Ovary (tissue), 9 donors: ENCODE measurements around the gene MPZL2. TPM values are rescaled to one million over a fixed set of nuclear protein-coding genes. Genes with fewer than 3 reads are reported as not detected.

Experiments
- polyA plus RNA-seq, 2 donors: library from polyadenylated mRNA; stranded (reverse); fragments of 200-250 nt in 1 of 2; fragments of 350-450 nt in 1 of 2; fragmentation: Illumina TruSeq in 1 of 2; extraction: RNeasy Lipid Tissue Mini Kit (QIAGEN cat#74804) in 1 of 2; gene quantifications; one replicate each; pipeline ENCODE4 v1.2.3, GENCODE V29; 2013 to 2014
- small RNA-seq: library from RNA; depleted of rRNA; stranded (forward); fragments of <200 nt; gene quantifications from one replicate; pipeline ENCODE3, GENCODE V24; 2016
- total RNA-seq, 7 donors: library from RNA; depleted of rRNA in 2 of 7; stranded (reverse); fragments of >200 nt in 2 of 7; fragmentation: NEBNext Ultra II Directional in 3 of 7; extraction: Animal tissue kit (Norgen Biotek cat#: 25700) in 3 of 7; gene quantifications; one replicate each; pipeline versions ENCODE4 v1.1.0 to v1.2.4, GENCODE V29; 2016 to 2023
- donor health status: DM: no; HTN: no; CAD: no; lungs with moderate emphysema.
- donor health status: DM: no; HTN: no; CAD: no.
- donor health status: Bipolar disorder and iron deficiency.
- donor health status: DM: yes; HTN: yes; CAD: no.
- donor health status: DM: no; HTN: no; CAD: no.
- donor health status: DM: yes; HTN: yes; CAD: no.

MPZL2 gene
- total and polyA plus RNA-seq, 9 donors, result 4.4 to 42.5 (median 9.6) TPM

Small RNAs within 50 kb of the gene (small RNA-seq; reads per million reads assigned to genes)
- gene HSPE1P18, result not detected

Other genes starting within 250 kb of the MPZL2 start
- 1 to 10 TPM in 2 of 7 donors, under 1 TPM in 2, not detected in 3; 0.20 to 2.3 (median 0.85) TPM for gene TMPRSS4, start 187.2 kb downstream of the MPZL2 start, total RNA-seq
- gene TMPRSS4, start 187.2 kb downstream of the MPZL2 start, polyA plus RNA-seq, result not detected
- gene SMIM35, start 177.3 kb downstream of the MPZL2 start, total RNA-seq, result not detected
- gene SMIM35, start 177.3 kb downstream of the MPZL2 start, polyA plus RNA-seq, result under 1 TPM in 1 of 2 donors, not detected in 1; 0.08 TPM
- gene SCN4B, start 111.5 kb downstream of the MPZL2 start, total RNA-seq, result 1 to 10 TPM in 1 of 7 donors, under 1 TPM in 6; 0.10 to 2.9 (median 0.52) TPM
- gene SCN4B, start 111.5 kb downstream of the MPZL2 start, polyA plus RNA-seq, result 10 to 100 TPM in 1 of 2 donors, under 1 TPM in 1; 0.50 to 13.3 TPM
- gene SCN2B, start 87.7 kb downstream of the MPZL2 start, total RNA-seq, result 1 to 10 TPM in 2 of 7 donors, under 1 TPM in 5; 0.11 to 1.3 (median 0.35) TPM
- 1 to 10 TPM in 1 of 2 donors, under 1 TPM in 1; 0.38 to 2.1 TPM for gene SCN2B, start 87.7 kb downstream of the MPZL2 start, polyA plus RNA-seq
- 1 to 10 TPM in 6 of 7 donors, under 1 TPM in 1; 0.79 to 5.1 (median 1.8) TPM for gene JAML, start 39.3 kb downstream of the MPZL2 start, total RNA-seq
- 10 to 100 TPM in 1 of 2 donors, 1 to 10 TPM in 1; 2.0 to 18.0 TPM for gene JAML, start 39.3 kb downstream of the MPZL2 start, polyA plus RNA-seq
- gene MPZL3, start 11.9 kb downstream of the MPZL2 start, total RNA-seq, result 1 to 10 TPM in 4 of 7 donors, under 1 TPM in 3; 0.25 to 7.0 (median 1.0) TPM
- 1 to 10 TPM in 1 of 2 donors, under 1 TPM in 1; 0.52 to 1.2 TPM for gene MPZL3, start 11.9 kb downstream of the MPZL2 start, polyA plus RNA-seq
- 1 to 10 TPM in 2 of 7 donors, under 1 TPM in 4, not detected in 1; 0.36 to 2.5 (median 0.59) TPM for gene CD3E, start 40.4 kb upstream of the MPZL2 start, total RNA-seq
- 10 to 100 TPM in 1 of 2 donors, under 1 TPM in 1; 0.94 to 11.0 TPM for gene CD3E, start 40.4 kb upstream of the MPZL2 start, polyA plus RNA-seq
- 1 to 10 TPM in 4 of 7 donors, under 1 TPM in 2, not detected in 1; 0.47 to 7.7 (median 1.4) TPM for gene CD3D, start 78.4 kb upstream of the MPZL2 start, total RNA-seq
- gene CD3D, start 78.4 kb upstream of the MPZL2 start, polyA plus RNA-seq, result 10 to 100 TPM in 1 of 2 donors, under 1 TPM in 1; 0.85 to 11.6 TPM
- under 1 TPM in 6 of 7 donors, not detected in 1; 0.15 to 0.89 (median 0.40) TPM for gene CD3G, start 80.0 kb upstream of the MPZL2 start, total RNA-seq
- 1 to 10 TPM in 1 of 2 donors, under 1 TPM in 1; 0.17 to 1.4 TPM for gene CD3G, start 80.0 kb upstream of the MPZL2 start, polyA plus RNA-seq
- 10 to 100 TPM; 23.7 to 34.7 (median 29.4) TPM for gene UBE4A, start 95.3 kb upstream of the MPZL2 start, total RNA-seq
- 10 to 100 TPM; 12.2 to 28.8 TPM for gene UBE4A, start 95.3 kb upstream of the MPZL2 start, polyA plus RNA-seq
- gene ATP5MG, start 137.3 kb upstream of the MPZL2 start, total RNA-seq, result 100 to 1,000 TPM in 5 of 7 donors, 10 to 100 TPM in 2; 70.5 to 201 (median 155) TPM
- gene ATP5MG, start 137.3 kb upstream of the MPZL2 start, polyA plus RNA-seq, result 100 to 1,000 TPM; 162 to 450 TPM
- 100 to 1,000 TPM in 2 of 7 donors, 10 to 100 TPM in 5; 72.0 to 107 (median 82.0) TPM for gene KMT2A, start 172.2 kb upstream of the MPZL2 start, total RNA-seq
- gene KMT2A, start 172.2 kb upstream of the MPZL2 start, polyA plus RNA-seq, result 10 to 100 TPM; 25.8 to 45.2 TPM